ENCODE measurements around the gene SYNE4. TPM values are rescaled to one million over a fixed set of nuclear protein-coding genes. Genes with fewer than 3 reads are reported as not detected.

SYNE4 gene
- total and polyA plus RNA-seq, 2 of the 13 experiments (the other 11 are each of a cell fraction or from before 2014, with no cell fraction given), result 13.7 to 23.0 TPM

DNA sequence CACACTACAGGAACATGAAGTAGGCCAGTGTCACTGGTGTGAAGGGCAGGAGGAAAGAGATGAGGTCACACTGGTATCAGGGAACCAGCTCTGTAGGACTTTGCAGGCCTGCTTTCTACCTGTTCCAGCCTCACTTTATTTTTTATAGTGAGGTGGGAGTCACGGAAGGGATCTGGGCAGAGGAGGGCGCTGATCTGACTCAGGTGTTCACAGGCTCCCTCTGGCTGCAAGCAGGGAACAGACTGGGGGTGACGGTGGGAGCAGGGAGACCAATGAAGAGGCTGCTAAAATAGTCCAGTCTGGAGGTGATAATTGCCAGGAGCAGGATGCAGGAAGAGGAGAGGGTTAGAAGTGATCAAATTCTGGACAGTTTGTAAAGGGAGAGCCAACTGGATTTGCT lies 42.6 kb upstream of the SYNE4 start (continued):
- TF ChIP-seq, protein P1, sequence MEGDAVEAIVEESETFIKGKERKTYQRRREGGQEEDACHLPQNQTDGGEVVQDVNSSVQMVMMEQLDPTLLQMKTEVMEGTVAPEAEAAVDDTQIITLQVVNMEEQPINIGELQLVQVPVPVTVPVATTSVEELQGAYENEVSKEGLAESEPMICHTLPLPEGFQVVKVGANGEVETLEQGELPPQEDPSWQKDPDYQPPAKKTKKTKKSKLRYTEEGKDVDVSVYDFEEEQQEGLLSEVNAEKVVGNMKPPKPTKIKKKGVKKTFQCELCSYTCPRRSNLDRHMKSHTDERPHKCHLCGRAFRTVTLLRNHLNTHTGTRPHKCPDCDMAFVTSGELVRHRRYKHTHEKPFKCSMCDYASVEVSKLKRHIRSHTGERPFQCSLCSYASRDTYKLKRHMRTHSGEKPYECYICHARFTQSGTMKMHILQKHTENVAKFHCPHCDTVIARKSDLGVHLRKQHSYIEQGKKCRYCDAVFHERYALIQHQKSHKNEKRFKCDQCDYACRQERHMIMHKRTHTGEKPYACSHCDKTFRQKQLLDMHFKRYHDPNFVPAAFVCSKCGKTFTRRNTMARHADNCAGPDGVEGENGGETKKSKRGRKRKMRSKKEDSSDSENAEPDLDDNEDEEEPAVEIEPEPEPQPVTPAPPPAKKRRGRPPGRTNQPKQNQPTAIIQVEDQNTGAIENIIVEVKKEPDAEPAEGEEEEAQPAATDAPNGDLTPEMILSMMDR (CRISPR knock-in tag; IDR thresholded peaks at IDR 0.05), result peak; percentile 75
- TF ChIP-seq TOPORS (CRISPR knock-in tag; IDR thresholded peaks at IDR 0.05) (no peak), NONO (IDR thresholded peaks at IDR 0.05) (no peak), NONO (CRISPR knock-in tag; conservative IDR thresholded peaks at IDR 0.05) (no peak), JUN (CRISPR knock-in tag; IDR thresholded peaks at IDR 0.05) (no peak), PAF1 (CRISPR knock-in tag; IDR thresholded peaks at IDR 0.05) (no peak), RXRA (CRISPR knock-in tag; IDR thresholded peaks at IDR 0.05) (no peak), ZNF143 (CRISPR knock-in tag; IDR thresholded peaks at IDR 0.05) (no peak), NFE2 (CRISPR knock-in tag; IDR thresholded peaks at IDR 0.05) (no peak), MLLT10 (CRISPR knock-in tag; IDR thresholded peaks at IDR 0.05) (no peak), MAZ (IDR thresholded peaks at IDR 0.05; ENCODE audit: borderline replicate concordance, low read depth, low read length) (no peak), MAZ (CRISPR knock-in tag; IDR thresholded peaks at IDR 0.05; ENCODE audit: low read depth) (0 out of 2 replicates have a peak, but pooled peaks have one; percentile 33), ZIK1 (CRISPR knock-in tag; IDR thresholded peaks at IDR 0.05; ENCODE audit: borderline replicate concordance, low read depth) (no peak)
- TF ChIP-seq, protein P2, sequence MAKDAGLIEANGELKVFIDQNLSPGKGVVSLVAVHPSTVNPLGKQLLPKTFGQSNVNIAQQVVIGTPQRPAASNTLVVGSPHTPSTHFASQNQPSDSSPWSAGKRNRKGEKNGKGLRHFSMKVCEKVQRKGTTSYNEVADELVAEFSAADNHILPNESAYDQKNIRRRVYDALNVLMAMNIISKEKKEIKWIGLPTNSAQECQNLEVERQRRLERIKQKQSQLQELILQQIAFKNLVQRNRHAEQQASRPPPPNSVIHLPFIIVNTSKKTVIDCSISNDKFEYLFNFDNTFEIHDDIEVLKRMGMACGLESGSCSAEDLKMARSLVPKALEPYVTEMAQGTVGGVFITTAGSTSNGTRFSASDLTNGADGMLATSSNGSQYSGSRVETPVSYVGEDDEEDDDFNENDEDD (CRISPR knock-in tag; IDR thresholded peaks at IDR 0.05; ENCODE audit: borderline replicate concordance), result no peak
- TF ChIP-seq, protein P3, sequence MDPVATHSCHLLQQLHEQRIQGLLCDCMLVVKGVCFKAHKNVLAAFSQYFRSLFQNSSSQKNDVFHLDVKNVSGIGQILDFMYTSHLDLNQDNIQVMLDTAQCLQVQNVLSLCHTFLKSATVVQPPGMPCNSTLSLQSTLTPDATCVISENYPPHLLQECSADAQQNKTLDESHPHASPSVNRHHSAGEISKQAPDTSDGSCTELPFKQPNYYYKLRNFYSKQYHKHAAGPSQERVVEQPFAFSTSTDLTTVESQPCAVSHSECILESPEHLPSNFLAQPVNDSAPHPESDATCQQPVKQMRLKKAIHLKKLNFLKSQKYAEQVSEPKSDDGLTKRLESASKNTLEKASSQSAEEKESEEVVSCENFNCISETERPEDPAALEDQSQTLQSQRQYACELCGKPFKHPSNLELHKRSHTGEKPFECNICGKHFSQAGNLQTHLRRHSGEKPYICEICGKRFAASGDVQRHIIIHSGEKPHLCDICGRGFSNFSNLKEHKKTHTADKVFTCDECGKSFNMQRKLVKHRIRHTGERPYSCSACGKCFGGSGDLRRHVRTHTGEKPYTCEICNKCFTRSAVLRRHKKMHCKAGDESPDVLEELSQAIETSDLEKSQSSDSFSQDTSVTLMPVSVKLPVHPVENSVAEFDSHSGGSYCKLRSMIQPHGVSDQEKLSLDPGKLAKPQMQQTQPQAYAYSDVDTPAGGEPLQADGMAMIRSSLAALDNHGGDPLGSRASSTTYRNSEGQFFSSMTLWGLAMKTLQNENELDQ (CRISPR knock-in tag; IDR thresholded peaks at IDR 0.05; ENCODE audit: borderline replicate concordance), result no peak
- TF ChIP-seq, protein P4, sequence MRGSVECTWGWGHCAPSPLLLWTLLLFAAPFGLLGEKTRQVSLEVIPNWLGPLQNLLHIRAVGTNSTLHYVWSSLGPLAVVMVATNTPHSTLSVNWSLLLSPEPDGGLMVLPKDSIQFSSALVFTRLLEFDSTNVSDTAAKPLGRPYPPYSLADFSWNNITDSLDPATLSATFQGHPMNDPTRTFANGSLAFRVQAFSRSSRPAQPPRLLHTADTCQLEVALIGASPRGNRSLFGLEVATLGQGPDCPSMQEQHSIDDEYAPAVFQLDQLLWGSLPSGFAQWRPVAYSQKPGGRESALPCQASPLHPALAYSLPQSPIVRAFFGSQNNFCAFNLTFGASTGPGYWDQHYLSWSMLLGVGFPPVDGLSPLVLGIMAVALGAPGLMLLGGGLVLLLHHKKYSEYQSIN (CRISPR knock-in tag; IDR thresholded peaks at IDR 0.05; ENCODE audit: borderline replicate concordance), result no peak

Data from HepG2 (cell line).